ENCODE data around the gene JUND.
A peak's percentile ranks its signal among the peaks of the same experiment; 100 is the strongest.

The JUND gene

GRCh38 chr19:18266771-18267686 is 14.4 kb downstream of the JUND start:
- DNase-seq (ENCODE audit: low spot score): no peak

DNA sequence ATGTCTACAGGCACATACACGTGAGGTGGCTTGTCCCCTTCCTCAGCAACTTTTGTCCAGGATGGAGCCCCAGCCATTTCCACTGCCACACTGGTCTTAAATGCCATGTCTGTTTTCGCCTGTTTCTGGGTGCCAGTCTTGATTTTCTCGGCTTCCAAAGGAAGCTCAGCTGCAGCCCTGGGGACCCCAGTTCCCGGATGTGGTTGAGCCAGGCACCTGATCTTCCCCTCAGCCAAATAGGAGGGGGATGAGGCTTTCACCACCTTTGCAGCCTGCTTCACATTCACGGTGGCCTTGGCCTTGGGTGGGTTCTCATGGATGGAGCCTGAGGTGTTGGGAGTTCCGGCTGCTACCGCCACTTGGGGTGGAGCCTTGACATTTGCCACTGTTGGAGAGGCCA is 15.8 kb downstream of the JUND start:
- no peak for DNase-seq (ENCODE audit: low spot score)

- DNase-seq (ENCODE audit: low spot score): no peak
These were observed 16.4 kb downstream of the JUND start for GRCh38 chr19:18264971-18265540.

DNA sequence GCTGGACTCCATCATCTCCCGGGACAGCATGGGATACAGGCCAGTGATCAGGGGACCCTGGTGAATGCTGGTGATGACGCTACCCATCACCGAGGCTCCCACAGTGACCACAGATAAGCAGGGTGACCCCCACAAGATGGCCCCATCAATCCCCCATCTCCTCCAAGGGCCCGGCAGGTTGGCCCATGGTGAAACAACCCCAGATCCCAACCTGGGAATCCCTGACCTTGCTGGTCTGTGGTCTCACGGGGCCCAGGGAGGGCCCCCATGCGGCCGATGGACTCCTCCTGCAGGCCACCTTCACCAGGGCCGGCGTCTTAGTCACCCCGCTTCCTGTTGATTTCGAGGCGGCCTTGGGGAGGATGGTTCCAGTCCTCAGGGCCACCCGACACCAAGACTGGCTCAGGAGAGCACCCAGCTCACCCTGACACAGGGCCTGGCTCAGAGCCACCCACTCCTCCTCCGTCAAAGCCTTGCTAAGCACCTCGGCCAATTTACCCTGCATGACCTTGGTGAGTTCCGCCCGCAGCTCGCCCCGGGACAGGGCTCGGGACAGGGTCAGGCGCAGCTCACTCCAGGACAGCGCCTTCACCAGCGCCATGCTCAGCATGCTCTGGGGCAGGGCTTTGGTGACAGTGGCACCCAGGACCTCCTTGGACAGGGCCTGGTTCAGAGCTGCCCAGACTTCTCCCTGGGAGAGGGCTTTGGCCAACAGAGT is 17.1 kb downstream of the JUND start:
- no peak for DNase-seq (ENCODE audit: low spot score)

DNA sequence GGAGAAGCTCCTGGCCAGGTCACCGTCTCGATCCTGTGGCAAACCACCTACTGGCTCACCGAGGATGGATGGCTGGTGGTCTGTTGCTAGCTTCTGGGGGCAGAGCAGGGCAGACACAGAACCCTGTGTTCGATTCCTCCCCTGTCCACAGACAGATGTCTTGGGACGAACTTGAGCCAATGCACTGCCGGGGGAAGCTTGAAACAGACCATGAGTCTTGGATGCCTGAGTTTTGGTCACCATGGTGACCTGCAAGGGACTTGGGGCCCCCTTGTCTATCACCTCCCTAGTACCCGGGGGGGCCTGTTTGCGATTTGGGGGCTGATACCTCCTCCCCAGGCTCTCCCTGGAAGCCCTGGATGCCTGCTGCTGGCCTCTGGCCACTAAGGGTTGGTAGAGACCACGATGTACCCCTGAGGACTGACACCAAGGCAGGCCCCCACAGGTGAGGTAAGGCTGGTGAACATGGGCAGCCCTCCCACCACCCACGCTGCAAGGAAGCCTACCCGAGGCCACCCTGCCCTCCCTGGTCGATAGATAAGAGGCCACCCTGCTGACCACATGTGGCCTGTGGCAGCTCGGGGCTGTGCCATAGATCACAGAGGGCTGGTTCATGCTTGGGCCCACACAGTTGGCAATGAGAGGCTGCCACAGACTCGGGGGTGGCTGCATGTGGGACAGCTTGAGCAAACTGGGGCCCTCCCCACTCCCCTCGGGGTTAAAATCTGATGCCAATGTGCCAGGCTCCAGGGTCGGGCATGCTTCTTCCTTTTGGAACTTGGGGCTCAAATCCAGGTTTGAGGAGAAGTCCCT is 17.9 kb downstream of the JUND start:
- DNase-seq (ENCODE audit: low spot score): no peak

GRCh38 chr19:18262917-18263316 is 18.5 kb downstream of the JUND start:
- no peak for DNase-seq (ENCODE audit: low spot score)

DNA sequence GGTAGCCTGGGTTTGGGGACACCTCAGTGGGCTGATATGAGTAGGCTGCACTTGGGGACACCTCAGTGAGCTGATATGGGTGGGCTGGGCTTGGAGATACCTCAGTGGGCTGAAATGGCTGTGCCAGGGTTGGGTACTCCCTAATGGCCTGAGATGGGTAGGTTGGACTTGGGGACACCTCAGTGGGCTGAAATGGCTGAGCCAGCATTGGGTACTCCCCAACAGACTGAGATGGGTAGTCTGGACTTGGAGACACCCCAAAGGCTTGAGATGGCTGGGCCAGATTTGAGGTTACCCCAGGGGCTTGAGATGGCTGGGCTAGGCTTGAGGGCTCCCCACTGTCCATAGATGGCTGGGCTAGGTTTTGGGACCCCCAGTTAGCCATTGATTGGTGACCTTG is 19.3 kb downstream of the JUND start:
- DNase-seq (ENCODE audit: low spot score): no peak

- DNase-seq (ENCODE audit: low spot score): no peak
These were observed 19.9 kb downstream of the JUND start for GRCh38 chr19:18261474-18261873.

DNA sequence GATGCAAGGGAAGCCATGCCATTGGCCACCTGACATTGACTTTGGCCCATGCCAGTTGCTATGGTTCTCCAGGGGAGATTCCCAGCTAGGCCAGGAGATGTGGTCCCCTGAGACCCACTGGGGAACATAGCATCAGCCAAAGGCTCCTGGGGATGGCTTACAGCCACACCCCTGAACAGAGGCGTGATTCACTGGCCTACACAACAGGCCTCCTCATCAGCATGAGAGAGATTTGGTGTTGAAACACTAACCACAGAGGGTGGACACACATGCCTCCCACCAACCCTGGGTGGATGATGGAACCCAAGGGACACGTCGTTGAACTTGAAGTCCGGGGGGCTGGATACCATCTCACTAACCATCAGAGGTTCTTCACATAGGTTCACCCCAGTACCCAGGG is 21.5 kb downstream of the JUND start:
- no peak for DNase-seq (ENCODE audit: low spot score)

GRCh38 chr19:18257503-18258470 is 23.6 kb downstream of the JUND start:
- no peak for DNase-seq (ENCODE audit: low spot score)

GRCh38 chr19:18254546-18255503 is 26.6 kb downstream of the JUND start:
- DNase-seq (ENCODE audit: low spot score): no peak

- DNase-seq (ENCODE audit: low spot score): no peak
These were observed 27.7 kb downstream of the JUND start for GRCh38 chr19:18253716-18254115.

GRCh38 chr19:18253130-18253529 is 28.3 kb downstream of the JUND start:
- DNase-seq (ENCODE audit: low spot score): no peak

- DNase-seq (ENCODE audit: low spot score): no peak
These were observed 29.1 kb downstream of the JUND start for GRCh38 chr19:18252370-18252717.

DNA sequence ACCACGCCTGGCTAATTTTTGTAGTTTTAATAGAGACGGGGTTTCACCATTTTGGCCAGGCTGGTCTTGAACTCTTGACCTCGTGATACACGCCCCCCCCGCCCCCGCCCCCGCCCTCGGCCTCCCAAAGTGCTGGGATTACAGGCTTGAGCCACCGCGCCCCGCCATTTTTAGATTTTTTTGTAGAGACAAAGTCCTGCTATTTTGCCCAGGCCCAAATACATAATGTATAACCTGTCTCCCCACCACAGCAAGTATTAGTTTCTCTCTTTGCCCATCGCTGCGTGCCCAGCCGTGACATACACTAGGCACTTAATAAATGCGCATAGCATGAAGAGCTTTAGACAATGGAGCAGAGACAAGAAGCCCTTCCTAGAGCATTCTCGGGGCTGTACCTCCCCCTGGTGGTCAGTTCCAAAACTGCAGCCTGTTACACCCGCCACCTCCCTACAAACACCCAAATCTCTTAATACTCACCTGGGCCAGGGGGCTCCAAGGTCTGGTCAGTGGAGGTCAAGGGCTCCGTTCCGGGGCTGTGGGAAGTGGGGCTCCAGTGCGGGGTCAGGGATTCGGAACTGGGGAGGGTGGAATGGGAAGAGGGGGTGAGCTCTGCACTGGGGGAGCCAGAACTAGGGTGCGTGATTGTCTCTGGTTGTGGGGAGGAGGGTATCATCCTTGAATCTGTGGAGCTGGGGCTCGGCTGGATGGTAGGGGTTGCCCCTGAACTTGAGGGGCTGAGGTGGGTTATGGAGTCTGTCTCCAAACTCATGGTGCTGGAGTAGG is 29.6 kb downstream of the JUND start:
- peak; percentile 58 for DNase-seq (ENCODE audit: low spot score)

DNA sequence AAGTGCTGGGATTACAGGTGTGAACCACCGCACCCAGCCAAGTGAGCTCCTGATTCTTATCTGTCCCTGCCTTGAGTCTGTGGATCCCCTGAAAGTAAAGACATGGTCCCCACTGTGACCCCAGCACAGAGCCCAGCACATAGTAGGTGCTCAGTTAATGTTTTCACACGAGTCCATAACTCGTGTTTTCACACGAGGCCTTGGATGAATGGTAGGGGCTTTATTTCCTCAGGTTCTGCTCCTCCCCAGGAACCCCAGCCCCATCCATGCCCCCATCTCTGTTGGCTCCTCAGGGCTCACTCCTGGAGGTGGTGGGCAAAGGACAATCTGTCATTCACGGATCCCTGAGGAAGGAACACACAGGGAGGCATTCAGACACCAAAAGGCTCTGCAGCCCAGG is 31.6 kb downstream of the JUND start:
- no peak for DNase-seq (ENCODE audit: low spot score)

DNA sequence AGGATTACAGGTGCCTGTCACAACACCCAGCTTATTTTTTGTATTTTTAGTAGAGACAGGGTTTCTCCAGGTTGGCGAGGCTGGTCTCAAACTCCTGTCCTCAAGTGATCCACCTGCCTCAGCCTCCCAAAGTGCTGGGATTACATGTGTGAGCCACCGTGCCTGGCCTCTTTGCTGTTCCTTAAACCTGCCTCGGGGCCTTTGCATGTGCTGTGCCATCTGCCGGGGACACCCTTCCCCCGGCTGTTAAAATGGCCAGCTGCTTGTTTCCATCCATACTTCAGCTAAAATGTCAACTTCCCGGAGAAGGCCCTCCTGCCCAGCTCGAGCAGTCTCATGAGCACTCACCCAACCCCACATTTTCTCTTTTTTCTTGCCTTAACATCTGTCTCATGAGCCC is 36.1 kb downstream of the JUND start:
- DNase-seq (ENCODE audit: low spot score): no peak

GRCh38 chr19:18239303-18239702 is 42.1 kb downstream of the JUND start:
- no peak for DNase-seq (ENCODE audit: low spot score)

GRCh38 chr19:18234194-18234593 is 47.2 kb downstream of the JUND start:
- no peak for DNase-seq (ENCODE audit: low spot score)

Measured in globus pallidus (tissue), 1 donor.